DND-41 (cell line): ENCODE measurements around the gene LTA4H.

Experiments
- ATAC-seq: fragments of 200-7000 bp; cut with Tn5 transposase; 3 replicates; pipeline ENCODE4 v1.9.1; 2021; ENCODE audit warnings: low read depth; ENCODE audit not compliant: insufficient read depth
- DNase-seq: peaks from one replicate; pipeline ENCODE4 v3.0.0-alpha.2; 2020
- H2AFZ ChIP-seq: 2 replicates; pipeline ENCODE4 v1.6.0; 2012; ENCODE audit warnings: low read depth, low read length
- H3K27ac ChIP-seq: 2 replicates; pipeline ENCODE4 v1.5.1; 2012; ENCODE audit warnings: low read length, inconsistent platforms
- H3K27me3 ChIP-seq: fragments of 200-600 bp; sonication (generic); 2 replicates; pipeline ENCODE4 v1.6.0; 2012; ENCODE audit warnings: low read length, mild to moderate bottlenecking, inconsistent platforms; ENCODE audit not compliant: insufficient read depth, poor library complexity
- H3K36me3 ChIP-seq: 2 replicates; pipeline ENCODE4 v1.5.1; 2012; ENCODE audit warnings: low read length, inconsistent platforms; ENCODE audit not compliant: insufficient read depth
- H3K4me1 ChIP-seq: 2 replicates; pipeline ENCODE4 v1.5.1; 2012; ENCODE audit warnings: mild to moderate bottlenecking, low read length; ENCODE audit not compliant: insufficient read depth
- H3K4me2 ChIP-seq: 2 replicates; pipeline ENCODE4 v1.6.0; 2012; ENCODE audit warnings: mild to moderate bottlenecking, moderate library complexity, low read length, inconsistent platforms; ENCODE audit not compliant: insufficient read depth
- H3K4me3 ChIP-seq, 2 experiments: fragments of 200-600 bp in 1 of 2; shearing (Covaris generic) in 1 of 2; 2 replicates each; pipeline ENCODE4 v1.5.1; 2012 to 2016; ENCODE audit warnings: inconsistent platforms in 2 of 2, low read length in 2 of 2, mild to moderate bottlenecking in 2 of 2, low read depth in 1 of 2, moderate library complexity in 1 of 2
- H3K79me2 ChIP-seq: 2 replicates; pipeline ENCODE4 v1.6.0; 2012; ENCODE audit warnings: low read length, inconsistent platforms; ENCODE audit not compliant: insufficient read depth
- H3K9ac ChIP-seq: 2 replicates; pipeline ENCODE4 v1.6.0; 2012; ENCODE audit warnings: low read depth, mild to moderate bottlenecking, inconsistent platforms, low read length, moderate library complexity
- H3K9me3 ChIP-seq: 2 replicates; pipeline ENCODE4 v1.5.1; 2012; ENCODE audit warnings: low read length, moderate library complexity, mild to moderate bottlenecking, inconsistent platforms; ENCODE audit not compliant: insufficient read depth, severe bottlenecking
- H4K20me1 ChIP-seq: 2 replicates; pipeline ENCODE4 v1.6.0; 2012; ENCODE audit warnings: low read length; ENCODE audit not compliant: insufficient read depth
- CTCF ChIP-seq: IDR thresholded peaks from 2 replicates; pipeline ENCODE4 v1.5.1; 2012; ENCODE audit warnings: borderline replicate concordance, low read length, moderate library complexity, mild to moderate bottlenecking; ENCODE audit not compliant: poor library complexity, severe bottlenecking; ENCODE audit errors: extremely low read depth
- EZH2 ChIP-seq: IDR thresholded peaks from 3 replicates; pipeline ENCODE4 v1.6.1; 2012; ENCODE audit warnings: borderline replicate concordance, low read depth, mild to moderate bottlenecking, moderate library complexity, low read length, inconsistent platforms; ENCODE audit not compliant: severe bottlenecking

LTA4H gene

GRCh38 chr12:95977764-95978305 lies 57.6 kb downstream of the LTA4H start:
- DNase-seq (no peak), ATAC-seq (no peak)
- H3K36me3 ChIP-seq: no peaks in the 10 kb centered on the region
- H3K4me3 ChIP-seq: no peak overlapping the region
- H3K79me2 ChIP-seq: no peaks in the 10 kb centered on the region
- H3K4me1 ChIP-seq: no peaks in the 10 kb centered on the region
- H3K9ac ChIP-seq: no peak overlapping the region
- no peaks in the 10 kb centered on the region for H4K20me1 ChIP-seq
- H2AFZ ChIP-seq: no peak overlapping the region
- H3K4me2 ChIP-seq: no peak overlapping the region
- no peak for TF ChIP-seq CTCF
- no peak for TF ChIP-seq EZH2
- H3K9me3 ChIP-seq: no peaks in the 10 kb centered on the region
- H3K27ac ChIP-seq: no peak overlapping the region
- H3K27me3 ChIP-seq: no peaks in the 10 kb centered on the region

- Histone ChIP-seq H4K20me1 (no peaks in the 10 kb centered on the region), H3K79me2 (no peaks in the 10 kb centered on the region), H3K4me2 (no peak overlapping the region), H2AFZ (no peak overlapping the region), H3K27ac (no peak overlapping the region), H3K9ac (no peak overlapping the region), H3K27me3 (no peaks in the 10 kb centered on the region), H3K9me3 (no peaks in the 10 kb centered on the region), H3K36me3 (no peaks in the 10 kb centered on the region), H3K4me1 (no peaks in the 10 kb centered on the region), H3K4me3 (no peak overlapping the region)
- DNase-seq: no peak
- no peak for ATAC-seq
- TF ChIP-seq CTCF (no peak), EZH2 (no peak)
These were observed 59.0 kb downstream of the LTA4H start for GRCh38 chr12:95976416-95976832.

- ATAC-seq: no peak
- no peak overlapping the region for H3K4me3 ChIP-seq
- TF ChIP-seq EZH2 (no peak), CTCF (no peak)
These were observed 59.9 kb downstream of the LTA4H start for GRCh38 chr12:95975491-95975890.

GRCh38 chr12:95974358-95974757 lies 61.0 kb downstream of the LTA4H start:
- no peak for TF ChIP-seq EZH2
- no peak for TF ChIP-seq CTCF
- no peaks in the 10 kb centered on the region for H4K20me1 ChIP-seq

More at GRCh38 chr12:95975491-95975890, 59.9 kb downstream of the LTA4H start:
- Histone ChIP-seq H3K79me2 (no peaks in the 10 kb centered on the region), H3K9me3 (no peaks in the 10 kb centered on the region), H3K36me3 (no peaks in the 10 kb centered on the region), H3K27ac (no peak overlapping the region), H3K4me2 (no peak overlapping the region), H4K20me1 (no peaks in the 10 kb centered on the region), H2AFZ (no peak overlapping the region), H3K27me3 (no peaks in the 10 kb centered on the region), H3K9ac (no peak overlapping the region), H3K4me1 (no peaks in the 10 kb centered on the region)
- no peak for DNase-seq

More at GRCh38 chr12:95974358-95974757, 61.0 kb downstream of the LTA4H start:
- H3K9me3 ChIP-seq: no peaks in the 10 kb centered on the region
- H3K79me2 ChIP-seq: no peaks in the 10 kb centered on the region
- no peak for ATAC-seq
- H3K27ac ChIP-seq: no peak overlapping the region
- no peak for DNase-seq
- H3K27me3 ChIP-seq: no peaks in the 10 kb centered on the region
- H3K4me1 ChIP-seq: no peaks in the 10 kb centered on the region
- H2AFZ ChIP-seq: no peak overlapping the region
- H3K4me2 ChIP-seq: no peak overlapping the region
- no peaks in the 10 kb centered on the region for H3K36me3 ChIP-seq
- no peak overlapping the region for H3K4me3 ChIP-seq
- no peak overlapping the region for H3K9ac ChIP-seq
